ENCODE measurements around the gene RPAIN.

GRCh38 chr17:5466295-5466694, 46.3 kb downstream of the RPAIN start:
- TF ChIP-seq REST (tag by site-specific recombination; IDR thresholded peaks at IDR 0.05) (no peak), ZBTB8A (tag by site-specific recombination; IDR thresholded peaks at IDR 0.05) (no peak), CTCF (tag by site-specific recombination; IDR thresholded peaks at IDR 0.05) (no peak), MYNN (tag by site-specific recombination; IDR thresholded peaks at IDR 0.05; ENCODE audit: borderline replicate concordance) (no peak), ZBTB20 (tag by site-specific recombination; IDR thresholded peaks at IDR 0.05) (no peak), OVOL3 (tag by site-specific recombination; IDR thresholded peaks at IDR 0.05) (no peak), ZNF350 (tag by site-specific recombination; IDR thresholded peaks at IDR 0.05) (no peak), SP2 (tag by site-specific recombination; IDR thresholded peaks at IDR 0.05) (no peak)
- TF ChIP-seq, protein P1, sequence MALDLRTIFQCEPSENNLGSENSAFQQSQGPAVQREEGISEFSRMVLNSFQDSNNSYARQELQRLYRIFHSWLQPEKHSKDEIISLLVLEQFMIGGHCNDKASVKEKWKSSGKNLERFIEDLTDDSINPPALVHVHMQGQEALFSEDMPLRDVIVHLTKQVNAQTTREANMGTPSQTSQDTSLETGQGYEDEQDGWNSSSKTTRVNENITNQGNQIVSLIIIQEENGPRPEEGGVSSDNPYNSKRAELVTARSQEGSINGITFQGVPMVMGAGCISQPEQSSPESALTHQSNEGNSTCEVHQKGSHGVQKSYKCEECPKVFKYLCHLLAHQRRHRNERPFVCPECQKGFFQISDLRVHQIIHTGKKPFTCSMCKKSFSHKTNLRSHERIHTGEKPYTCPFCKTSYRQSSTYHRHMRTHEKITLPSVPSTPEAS (tag by site-specific recombination; IDR thresholded peaks at IDR 0.05), result no peak
- TF ChIP-seq, protein P2, sequence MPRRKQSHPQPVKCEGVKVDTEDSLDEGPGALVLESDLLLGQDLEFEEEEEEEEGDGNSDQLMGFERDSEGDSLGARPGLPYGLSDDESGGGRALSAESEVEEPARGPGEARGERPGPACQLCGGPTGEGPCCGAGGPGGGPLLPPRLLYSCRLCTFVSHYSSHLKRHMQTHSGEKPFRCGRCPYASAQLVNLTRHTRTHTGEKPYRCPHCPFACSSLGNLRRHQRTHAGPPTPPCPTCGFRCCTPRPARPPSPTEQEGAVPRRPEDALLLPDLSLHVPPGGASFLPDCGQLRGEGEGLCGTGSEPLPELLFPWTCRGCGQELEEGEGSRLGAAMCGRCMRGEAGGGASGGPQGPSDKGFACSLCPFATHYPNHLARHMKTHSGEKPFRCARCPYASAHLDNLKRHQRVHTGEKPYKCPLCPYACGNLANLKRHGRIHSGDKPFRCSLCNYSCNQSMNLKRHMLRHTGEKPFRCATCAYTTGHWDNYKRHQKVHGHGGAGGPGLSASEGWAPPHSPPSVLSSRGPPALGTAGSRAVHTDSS (tag by site-specific recombination; IDR thresholded peaks at IDR 0.05), result no peak

Data from HEK293 (cell line).